Bone marrow (tissue), 2 donors: ENCODE measurements around the gene TMEM81.

Experiments
- DNase-seq, 2 donors: peaks; one replicate each; lab custom pipeline; 2025; lab: John Stamatoyannopoulos, UW

TMEM81 gene

DNA sequence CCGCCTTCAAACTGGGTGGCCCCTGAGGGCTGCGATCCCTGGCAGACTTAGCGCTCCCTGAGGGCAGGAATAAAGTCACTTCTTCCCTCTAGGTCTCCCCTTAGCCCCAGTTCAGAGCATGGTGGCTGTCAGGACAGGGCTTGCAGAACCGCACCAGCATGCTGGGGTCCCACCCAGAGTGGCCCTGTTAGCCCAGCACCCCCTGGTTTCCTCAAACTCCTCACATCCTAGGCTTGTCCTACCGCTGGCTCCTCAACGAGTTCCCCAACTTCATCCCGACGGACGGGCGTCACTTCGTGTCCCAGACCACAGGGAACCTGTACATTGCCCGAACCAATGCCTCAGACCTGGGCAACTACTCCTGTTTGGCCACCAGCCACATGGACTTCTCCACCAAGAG, 25.4 kb downstream of the TMEM81 start:
- no peak for DNase-seq

GRCh38 chr1:205057808-205058575, 26.3 kb downstream of the TMEM81 start:
- DNase-seq: no peak

GRCh38 chr1:205056956-205057568, 27.2 kb downstream of the TMEM81 start:
- DNase-seq: no peak

GRCh38 chr1:205056188-205056611, 28.1 kb downstream of the TMEM81 start:
- DNase-seq: no peak

- DNase-seq: no peak
Measured at GRCh38 chr1:205054013-205054412, 30.2 kb downstream of the TMEM81 start.

DNA sequence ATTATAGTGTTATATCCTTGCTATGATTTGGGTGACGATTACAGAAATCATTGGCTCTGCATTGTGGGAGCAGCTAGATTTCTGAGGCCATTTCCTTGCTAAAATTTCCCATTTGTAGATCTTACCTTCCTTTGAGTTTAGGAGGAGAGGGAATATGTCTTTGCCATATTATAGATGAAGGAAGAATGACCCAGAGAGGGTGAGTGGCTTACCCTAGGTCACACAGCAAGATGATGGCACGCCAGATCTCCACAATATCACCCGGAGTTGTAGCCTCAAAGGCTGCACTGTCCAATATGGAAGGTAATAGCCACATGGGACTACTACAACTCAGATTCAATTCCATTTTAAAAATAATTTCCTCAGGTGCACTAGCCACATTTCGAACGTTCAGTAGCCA, 31.0 kb downstream of the TMEM81 start:
- DNase-seq: no peak

GRCh38 chr1:205052690-205053089, 31.6 kb downstream of the TMEM81 start:
- no peak for DNase-seq

GRCh38 chr1:205049479-205049878, 34.8 kb downstream of the TMEM81 start:
- DNase-seq: no peak

- DNase-seq: no peak
Measured at GRCh38 chr1:205048382-205048781, 35.9 kb downstream of the TMEM81 start.

GRCh38 chr1:205047764-205048231, 36.5 kb downstream of the TMEM81 start:
- DNase-seq: no peak

DNA sequence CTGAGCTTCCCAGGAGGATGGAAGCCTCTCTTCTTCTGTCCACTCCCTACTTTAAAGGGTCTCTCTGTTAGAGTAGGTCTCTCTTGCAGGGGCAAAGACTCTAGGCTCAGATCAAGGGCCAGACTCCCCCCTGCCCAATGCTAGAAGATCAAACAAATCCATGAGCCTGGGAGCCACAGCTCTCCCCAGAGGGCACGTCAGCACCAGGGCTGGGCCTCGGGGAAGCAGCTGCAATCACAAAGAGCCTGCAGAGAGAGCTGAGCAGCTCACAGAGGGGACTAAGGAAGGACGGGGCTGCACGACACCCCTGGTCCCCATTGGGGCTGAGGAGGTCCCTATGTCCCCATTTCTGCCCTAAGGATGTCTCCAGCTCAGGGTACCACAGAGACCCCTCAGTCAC, 37.4 kb downstream of the TMEM81 start:
- DNase-seq: no peak

DNA sequence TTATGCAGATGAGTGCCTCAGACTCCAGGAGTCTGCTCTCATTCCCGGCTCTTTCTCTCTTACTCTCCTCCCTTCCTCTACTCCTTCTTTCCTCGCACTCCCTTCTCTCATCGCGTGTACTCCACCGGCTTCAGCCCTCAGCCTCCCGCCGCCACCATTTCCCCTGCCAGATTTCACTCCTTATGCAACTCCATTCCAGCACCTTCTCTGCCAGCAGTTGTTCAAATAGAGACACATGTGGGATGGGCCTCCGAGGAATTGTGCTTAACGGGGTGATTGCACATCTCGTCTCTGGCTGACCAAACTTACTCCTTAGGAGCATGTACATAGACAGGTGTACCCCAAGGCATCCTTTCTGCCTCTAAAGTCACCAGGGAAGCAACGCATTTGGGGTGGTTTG, 39.1 kb downstream of the TMEM81 start:
- DNase-seq: no peak

DNA sequence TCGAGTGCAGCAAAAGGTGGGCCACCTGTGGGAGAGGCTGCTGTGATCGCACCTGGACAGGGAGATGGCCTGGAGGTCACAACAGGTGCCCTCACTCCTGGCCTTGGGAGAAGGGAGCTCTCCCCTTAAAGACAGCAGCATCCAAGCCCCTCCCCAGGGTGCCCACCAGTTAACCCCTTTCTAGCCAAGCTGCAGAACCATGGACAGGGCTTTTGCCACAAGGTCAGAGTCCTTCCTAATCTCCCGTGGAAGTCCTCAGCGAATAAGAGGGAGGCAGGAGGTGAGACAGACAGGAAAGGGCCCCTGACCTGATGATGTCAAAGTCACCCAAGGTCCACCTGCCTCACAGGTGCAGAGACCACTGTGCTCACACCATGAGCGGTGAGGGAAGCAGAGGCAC, 39.5 kb downstream of the TMEM81 start:
- no peak for DNase-seq

DNA sequence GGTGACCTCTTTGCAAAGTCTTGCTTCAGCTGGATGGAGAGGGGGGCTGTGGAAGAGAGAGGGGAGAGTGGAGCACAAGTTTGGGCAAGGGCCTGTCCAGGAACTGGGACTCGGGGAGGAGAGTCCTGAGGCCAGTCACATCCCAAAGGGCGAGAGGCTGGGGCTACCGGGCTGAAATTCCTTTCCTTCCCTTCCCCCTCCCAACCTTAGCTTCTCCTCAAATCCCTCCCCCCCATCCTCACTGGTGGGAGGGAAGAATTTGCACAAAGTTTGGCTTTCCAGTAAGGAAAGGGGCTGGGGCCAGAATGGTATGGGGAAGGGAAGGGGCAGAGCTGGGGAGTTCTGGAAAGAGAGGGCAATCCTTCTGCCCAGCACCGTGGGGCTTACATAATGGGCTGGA, 40.4 kb downstream of the TMEM81 start:
- no peak for DNase-seq

DNA sequence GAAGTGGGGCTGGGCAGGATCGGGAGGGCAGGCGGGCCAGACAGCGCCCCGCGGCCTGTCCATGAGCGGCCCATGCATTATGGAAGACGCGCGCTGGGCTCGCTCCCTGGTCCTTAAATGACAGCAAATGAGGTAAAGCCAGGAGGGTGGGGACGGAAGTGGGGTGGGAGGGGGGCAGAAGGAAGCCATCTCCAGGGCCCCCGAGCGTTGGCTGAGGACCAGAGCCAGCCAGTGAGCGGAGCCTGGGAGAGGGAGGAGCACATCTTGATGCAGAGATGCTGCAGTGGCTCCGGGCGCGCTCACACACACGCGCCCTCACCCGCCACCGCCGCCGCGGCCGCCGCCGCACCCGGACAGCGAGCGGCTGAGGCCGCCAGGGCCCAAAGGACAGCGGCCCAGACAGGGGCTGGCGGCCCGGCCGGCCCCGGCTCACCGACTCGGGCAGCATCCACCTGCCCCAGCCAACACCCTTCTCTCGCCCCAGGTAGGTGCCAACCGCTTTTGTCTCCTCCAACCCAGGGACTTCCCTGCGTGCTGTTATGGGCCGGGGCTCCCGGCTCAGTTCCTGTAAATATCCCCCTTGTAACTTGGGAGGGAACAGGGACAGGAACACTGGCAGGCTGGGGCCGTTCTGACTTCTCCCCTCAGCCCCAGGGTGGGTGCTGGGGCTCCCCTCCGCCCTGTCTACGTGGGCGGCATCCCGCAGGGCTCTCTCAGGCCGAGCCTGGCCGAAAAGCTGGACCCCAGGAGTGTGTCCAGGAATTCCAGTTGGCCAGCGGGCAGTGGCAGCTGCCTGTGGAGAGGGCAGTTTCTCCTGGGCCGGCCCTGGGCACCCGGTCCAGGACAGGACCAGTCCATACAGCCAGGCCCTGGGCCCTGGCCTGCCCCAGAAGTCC, 41.1 kb downstream of the TMEM81 start, which contains the start of gene CNTN2:
Gene CNTN2, plus strand, starts transcription at position 302 of the 896 bp plus-strand sequence. CDS start 9,974 bp downstream, outside the sequence.
- no peak for DNase-seq

DNA sequence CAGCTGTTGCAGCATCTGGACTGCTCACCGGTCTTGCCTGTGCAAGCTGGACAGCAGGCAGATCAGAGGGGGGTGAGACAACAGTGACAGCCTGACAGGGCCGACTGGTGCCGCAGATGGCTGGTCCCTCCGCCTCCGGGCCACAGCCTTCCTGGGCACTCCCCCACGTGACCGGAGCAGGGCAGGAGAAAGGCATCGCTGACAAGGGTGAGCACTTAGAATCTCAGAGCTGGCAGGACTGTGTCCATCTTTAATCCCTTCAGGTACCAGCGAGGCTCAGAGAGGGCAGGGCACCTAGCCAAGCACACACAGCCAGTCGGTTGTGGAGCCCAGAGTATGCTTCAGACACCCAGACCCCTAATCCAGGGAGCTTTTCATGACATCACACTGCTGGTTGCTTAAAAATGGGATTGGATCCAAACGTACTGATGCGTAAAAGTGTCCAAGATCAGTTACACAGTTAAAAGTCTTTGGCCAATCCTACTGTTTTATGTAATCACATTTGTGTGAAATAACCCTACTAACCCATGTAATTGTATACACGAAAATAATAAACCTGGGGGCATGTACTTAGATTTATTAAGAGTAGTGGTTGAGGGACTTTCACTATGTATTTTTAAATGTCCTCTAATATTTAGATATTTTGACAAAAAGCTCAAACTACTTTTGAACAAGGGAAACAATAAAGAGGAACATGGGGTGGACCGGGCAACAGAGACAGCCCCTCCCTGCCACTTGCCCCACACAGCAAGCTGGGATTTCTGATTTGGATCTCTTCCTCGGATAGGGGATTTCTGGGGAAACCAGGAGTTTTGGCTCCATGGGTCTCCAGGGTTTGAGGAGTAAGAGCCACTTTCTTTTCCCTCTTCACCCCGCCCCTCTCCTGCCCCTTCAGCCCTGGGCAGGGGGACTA, 42.0 kb downstream of the TMEM81 start:
- no peak for DNase-seq

DNA sequence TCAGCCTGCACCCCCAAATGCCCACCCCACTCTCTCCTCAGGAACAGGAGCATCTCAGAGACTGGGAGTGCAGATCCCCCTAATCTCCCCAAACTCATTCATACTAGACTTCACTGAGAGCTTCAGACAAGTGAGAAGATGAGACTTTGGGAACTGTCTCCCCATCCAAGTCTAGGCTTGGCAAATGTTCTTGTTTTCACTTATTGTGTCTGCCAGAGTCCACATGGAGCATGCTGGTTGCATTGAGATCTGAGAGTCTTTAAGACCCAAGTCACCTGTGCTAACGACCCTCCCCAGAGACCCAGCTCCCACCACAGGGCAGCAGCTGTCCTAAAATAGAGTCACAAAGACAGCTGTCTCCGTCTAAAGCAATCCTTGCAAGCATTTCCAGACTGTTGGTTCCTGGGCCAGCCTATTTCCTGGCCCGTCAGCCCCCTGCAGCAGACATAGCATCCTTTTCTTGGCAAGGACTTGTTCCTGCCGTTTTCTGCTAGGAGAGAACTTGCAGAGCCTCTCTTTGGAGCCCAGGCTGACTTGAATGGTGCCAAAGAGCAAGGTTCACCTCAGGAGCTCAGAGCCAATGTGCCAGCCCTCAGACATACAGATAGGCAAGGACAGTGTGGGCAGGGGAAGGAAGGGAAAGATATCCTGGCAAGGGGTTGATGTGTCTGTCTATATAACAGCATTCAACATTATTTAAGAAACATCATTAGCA, 43.1 kb downstream of the TMEM81 start:
- no peak for DNase-seq

DNA sequence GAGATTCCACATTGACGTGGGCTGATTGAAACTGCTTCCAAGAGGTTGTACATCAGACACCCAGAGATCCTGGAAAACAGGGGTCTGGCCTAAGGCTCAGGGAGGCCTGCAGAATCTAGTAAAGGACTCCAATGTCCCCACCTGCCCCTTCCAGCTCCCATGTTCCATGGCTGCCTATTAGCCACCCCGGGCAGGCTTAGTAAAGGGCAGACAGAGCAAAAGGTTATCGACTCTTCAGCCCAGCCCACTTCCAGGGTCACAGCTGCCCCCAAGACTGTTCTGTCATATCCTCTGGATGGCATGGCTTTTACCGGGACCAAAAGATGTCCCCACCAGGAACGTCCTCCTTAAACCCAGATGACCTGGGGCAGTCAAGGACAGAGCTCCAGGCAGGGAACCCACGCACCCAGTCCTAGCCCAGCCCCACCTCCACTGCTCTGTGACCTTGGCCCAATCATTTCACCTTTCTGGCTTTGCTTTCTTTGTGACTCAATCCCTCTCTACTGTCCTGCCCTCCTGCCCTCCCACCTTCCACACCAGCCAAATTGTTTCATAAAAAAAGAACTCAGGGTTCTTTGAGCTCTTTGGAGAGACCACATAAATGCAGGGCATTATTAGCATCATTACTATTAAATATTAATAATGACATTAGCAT, 46.0 kb downstream of the TMEM81 start:
- DNase-seq: no peak

GRCh38 chr1:205037539-205037938, 46.7 kb downstream of the TMEM81 start:
- DNase-seq: no peak
